Stimulated activated CD4-positive, alpha-beta T cell treated with anti-CD3 and anti-CD28 coated beads, Interleukin-4, amount 100 ng/mL, for 4 hours (primary cell): ENCODE results near the gene GRIN2D.

ENCODE experiments used
- DNase-seq, 2 experiments: peaks; one replicate each; pipeline ENCODE4 v3.0.0-alpha.2; 2020

The GRIN2D gene

GRCh38 chr19:48398375-48399235 lies 5.1 kb downstream of the GRIN2D start:
- DNase-seq: peak; percentile 78 to 83

GRCh38 chr19:48400018-48400742 lies 6.7 kb downstream of the GRIN2D start:
- no peak for DNase-seq

GRCh38 chr19:48401287-48401686 lies 7.8 kb downstream of the GRIN2D start:
- no peak for DNase-seq

GRCh38 chr19:48403606-48404005 lies 10.1 kb downstream of the GRIN2D start:
- DNase-seq: peak in 1 of 2 experiments; percentile 44

GRCh38 chr19:48405010-48405659 lies 11.7 kb downstream of the GRIN2D start:
- no peak for DNase-seq

GRCh38 chr19:48405850-48406249 lies 12.4 kb downstream of the GRIN2D start:
- no peak for DNase-seq

GRCh38 chr19:48413879-48414587 lies 20.6 kb downstream of the GRIN2D start:
- DNase-seq: no peak

- DNase-seq: peak; percentile 58 to 60
Measured at GRCh38 chr19:48415395-48415794, 21.9 kb downstream of the GRIN2D start.

- DNase-seq: no peak
Measured at GRCh38 chr19:48415806-48416221, 22.3 kb downstream of the GRIN2D start.

- no peak for DNase-seq
Measured at GRCh38 chr19:48417421-48417820, 24.0 kb downstream of the GRIN2D start.

GRCh38 chr19:48418317-48419064 lies 25.0 kb downstream of the GRIN2D start:
- no peak for DNase-seq

- peak; percentile 59 to 64 for DNase-seq
Measured at GRCh38 chr19:48419158-48419920, 25.9 kb downstream of the GRIN2D start.

GRCh38 chr19:48421548-48421947 lies 28.1 kb downstream of the GRIN2D start:
- no peak for DNase-seq

- DNase-seq: no peak
Measured at GRCh38 chr19:48424694-48425219, 31.3 kb downstream of the GRIN2D start.

GRCh38 chr19:48428670-48429069 lies 35.2 kb downstream of the GRIN2D start:
- no peak for DNase-seq

- no peak for DNase-seq
Measured at GRCh38 chr19:48433337-48433736, 39.9 kb downstream of the GRIN2D start.

- DNase-seq: no peak
Measured at GRCh38 chr19:48436586-48436985, 43.1 kb downstream of the GRIN2D start.

GRCh38 chr19:48441360-48442050 lies 48.0 kb downstream of the GRIN2D start:
- no peak for DNase-seq

GRCh38 chr19:48442116-48443035 lies 48.9 kb downstream of the GRIN2D start:
- DNase-seq: no peak
